GM12878 (cell line): ENCODE measurements around the gene B3GNT2. TPM values are rescaled to one million over a fixed set of nuclear protein-coding genes. Genes with fewer than 3 reads are reported as not detected.

Source experiments
- ATAC-seq: fragments of 200-7000 bp; cut with Tn5 transposase; 3 replicates; pipeline ENCODE4 v1.9.1; 2020; ENCODE audit warnings: mild to moderate bottlenecking, moderate library complexity
- BruUV-seq: library from RNA; stranded (reverse); fragments of 400-500 nt; replicated peaks from 2 replicates; lab custom pipeline; 2021; lab: Mats Ljungman, UMichigan
- CTCF ChIA-PET: fragments of 300-600 bp; sonication (Branson Sonifier 250); formaldehyde crosslinking; extraction: SDS; loops from one replicate; lab custom pipeline; 2021; ENCODE audit warnings: inconsistent platforms; lab: Yijun Ruan, JAX
- POLR2A ChIA-PET: fragments of 350-600 bp; formaldehyde crosslinking; extraction: SDS; loops from one replicate; lab custom pipeline; 2021; ENCODE audit warnings: inconsistent platforms; lab: Charles Lee
- RAD21 ChIA-PET: fragments of 300-600 bp; sonication (Branson Sonifier 250); formaldehyde crosslinking; loops from one replicate; lab custom pipeline; 2023; ENCODE audit warnings: antibody characterized with exemption; ENCODE audit not compliant: unreplicated experiment; lab: Charles Lee
- SMC1A ChIA-PET: fragments of 300-600 bp; sonication (Branson Sonifier 250); formaldehyde crosslinking; loops from one replicate; lab custom pipeline; 2023; ENCODE audit not compliant: unreplicated experiment, uncharacterized antibody; lab: Charles Lee
- DNase-seq: peaks from one replicate; pipeline ENCODE4 v3.0.0-alpha.2; 2011; ENCODE audit warnings: low read depth, low spot score
- FAIRE-seq: peaks from 3 replicates; lab custom pipeline; 2011; peaks lifted over from hg19 to GRCh38; lab: Jason Lieb, UNC
- H2AFZ ChIP-seq: 2 replicates; pipeline ENCODE4 v1.6.0; 2011; ENCODE audit warnings: low read depth, low read length, control low read depth; ENCODE audit not compliant: control insufficient read depth
- H3K27ac ChIP-seq: 2 replicates; pipeline ENCODE4 v1.5.1; 2011; ENCODE audit warnings: control low read depth; ENCODE audit not compliant: control insufficient read depth, insufficient read depth
- H3K27me3 ChIP-seq, 2 experiments: replicated peaks in 1 of 2; 2 replicates each; pipeline versions ENCODE4 v1.6.0 to v1.6.1; 2011; ENCODE audit warnings: low read length in 1 of 2; ENCODE audit not compliant: control insufficient read depth in 2 of 2, insufficient read depth in 2 of 2
- H3K36me3 ChIP-seq, 2 experiments: 2 replicates each; pipeline ENCODE4 v1.5.1; 2011; ENCODE audit warnings: low read length in 1 of 2; ENCODE audit not compliant: control insufficient read depth in 2 of 2, insufficient read depth in 2 of 2
- H3K4me1 ChIP-seq: 2 replicates; pipeline ENCODE4 v1.6.1; 2011; ENCODE audit warnings: mild to moderate bottlenecking, low read length, moderate library complexity, mixed read lengths; ENCODE audit not compliant: control insufficient read depth, insufficient read depth
- H3K4me2 ChIP-seq: 2 replicates; pipeline ENCODE4 v1.6.0; 2011; ENCODE audit warnings: control low read depth; ENCODE audit not compliant: control insufficient read depth, insufficient read depth
- H3K4me3 ChIP-seq: fragments of 200-600 bp; sonication (generic); 2 replicates; pipeline ENCODE4 v1.5.1; 2016
- H3K79me2 ChIP-seq: 2 replicates; pipeline ENCODE4 v1.6.0; 2011; ENCODE audit warnings: low read length; ENCODE audit not compliant: control insufficient read depth, insufficient read depth
- H3K9ac ChIP-seq: 2 replicates; pipeline ENCODE4 v1.8.0; 2011; ENCODE audit warnings: low read length, control low read depth, mixed read lengths; ENCODE audit not compliant: control insufficient read depth, insufficient read depth
- H3K9me3 ChIP-seq: replicated peaks from 3 replicates; pipeline ENCODE4 v1.5.1; 2011; ENCODE audit warnings: mild to moderate bottlenecking, low read length; ENCODE audit not compliant: control insufficient read depth, insufficient read depth
- H4K20me1 ChIP-seq: 2 replicates; pipeline ENCODE4 v1.6.0; 2011; ENCODE audit not compliant: control insufficient read depth, insufficient read depth
- BCLAF1 ChIP-seq: fragments of 450-650 bp; IDR thresholded peaks from 2 replicates; pipeline ENCODE4 v1.6.1; 2017; ENCODE audit warnings: antibody characterized with exemption, mild to moderate bottlenecking, moderate library complexity
- BHLHE40 ChIP-seq, 2 experiments: fragments of 450-650 bp in 1 of 2; IDR thresholded peaks; 2 replicates each; pipeline ENCODE4 v1.6.1; 2011 to 2017; ENCODE audit warnings: low read depth in 2 of 2, borderline replicate concordance in 1 of 2, improper control_type of control experiment in 1 of 2, low read length in 1 of 2, mild to moderate bottlenecking in 1 of 2
- BRCA1 ChIP-seq: IDR thresholded peaks from 2 replicates; pipeline ENCODE4 v1.6.1; 2011; ENCODE audit warnings: low read depth, low read length, improper control_type of control experiment
- CHD4 ChIP-seq: fragments of 200-600 bp; sonication (generic); IDR thresholded peaks from 2 replicates; pipeline ENCODE4 v1.6.1; 2016; ENCODE audit warnings: mild to moderate bottlenecking
- CREM ChIP-seq: IDR thresholded peaks from 2 replicates; pipeline ENCODE4 v1.6.1; 2014; ENCODE audit warnings: antibody characterized with exemption, low read depth
- SMC3 ChIP-seq: IDR thresholded peaks from 2 replicates; pipeline ENCODE4 v1.6.1; 2011; ENCODE audit warnings: low read length, improper control_type of control experiment, borderline replicate concordance
- STAT1 ChIP-seq: fragments of 450-650 bp; conservative IDR thresholded peaks from 2 replicates; pipeline ENCODE4 v1.6.1; 2014; ENCODE audit warnings: antibody characterized with exemption, mild to moderate bottlenecking
- ZNF274 ChIP-seq: IDR thresholded peaks from one replicate; pipeline ENCODE4 v1.8.0; 2011; ENCODE audit not compliant: insufficient read length, insufficient read depth
- ZNF687 ChIP-seq: fragments of 450-650 bp; IDR thresholded peaks from 2 replicates; pipeline ENCODE4 v1.6.1; 2017; ENCODE audit warnings: mild to moderate bottlenecking, moderate library complexity
- WGBS: methylation state at CpG from one replicate; pipeline ENCODE4 v1.1.6; 2016; ENCODE audit warnings: low lambda C conversion rate; ENCODE audit not compliant: insufficient replicate concordance, insufficient coverage; ENCODE audit errors: missing lambda C conversion rate; 5-methylcytosine and 5-hydroxymethylcytosine counted together
- in situ Hi-C: fragments of 300-500 bp; cut with MboI; formaldehyde crosslinking; loops from 9 replicates; pipeline ENCODE4 v1.14.3; 2018; ENCODE audit warnings: mixed read lengths
- intact Hi-C: fragments of 100-400 bp; cut with micrococcal nuclease; formaldehyde crosslinking; loops from one replicate; pipeline ENCODE4 v1.14.2; 2022; ENCODE audit not compliant: unreplicated experiment
- polyA plus RNA-seq, 11 experiments: library from polyadenylated mRNA; depleted of rRNA in 4 of 11; unstranded in 6 of 11; stranded (reverse) in 5 of 11; fragments of >200 nt; fragmentation: Nextera tagmentation in 4 of 11; fragmentation: Illumina TruSeq in 1 of 11; extraction: Ambion mirVana in 4 of 11; extraction: Trizol in 1 of 11; gene quantifications; 1 replicate in 1 of 11; 2 replicates in 10 of 11; pipeline versions ENCODE4 v1.2.1 to v1.2.3, GENCODE V29; 2011 to 2016; ENCODE audit warnings: inconsistent platforms in 2 of 11, missing spikeins in 2 of 11, low read depth in 1 of 11
- total RNA-seq, 4 experiments: library from RNA; depleted of rRNA in 3 of 4; stranded (reverse); fragments of >200 nt in 3 of 4; fragmentation: Illumina TruSeq in 1 of 4; extraction: Trizol in 1 of 4; gene quantifications; 2 replicates each; pipeline versions ENCODE4 v1.2.1 to v1.2.3, GENCODE V29; 2013 to 2021
- TF ChIP-seq, protein P1 (sequence below): IDR thresholded peaks from 2 replicates; pipeline ENCODE4 v1.6.1; 2011; ENCODE audit warnings: borderline replicate concordance, low read depth, mild to moderate bottlenecking, moderate library complexity, low read length; ENCODE audit not compliant: insufficient read depth, poor library complexity, severe bottlenecking

Gene B3GNT2
- total and polyA plus RNA-seq, 10 of the 15 experiments (the other 5 are each of a cell fraction or from before 2014, with no cell fraction given), result 19.7 to 103 (median 76.3) TPM

DNA sequence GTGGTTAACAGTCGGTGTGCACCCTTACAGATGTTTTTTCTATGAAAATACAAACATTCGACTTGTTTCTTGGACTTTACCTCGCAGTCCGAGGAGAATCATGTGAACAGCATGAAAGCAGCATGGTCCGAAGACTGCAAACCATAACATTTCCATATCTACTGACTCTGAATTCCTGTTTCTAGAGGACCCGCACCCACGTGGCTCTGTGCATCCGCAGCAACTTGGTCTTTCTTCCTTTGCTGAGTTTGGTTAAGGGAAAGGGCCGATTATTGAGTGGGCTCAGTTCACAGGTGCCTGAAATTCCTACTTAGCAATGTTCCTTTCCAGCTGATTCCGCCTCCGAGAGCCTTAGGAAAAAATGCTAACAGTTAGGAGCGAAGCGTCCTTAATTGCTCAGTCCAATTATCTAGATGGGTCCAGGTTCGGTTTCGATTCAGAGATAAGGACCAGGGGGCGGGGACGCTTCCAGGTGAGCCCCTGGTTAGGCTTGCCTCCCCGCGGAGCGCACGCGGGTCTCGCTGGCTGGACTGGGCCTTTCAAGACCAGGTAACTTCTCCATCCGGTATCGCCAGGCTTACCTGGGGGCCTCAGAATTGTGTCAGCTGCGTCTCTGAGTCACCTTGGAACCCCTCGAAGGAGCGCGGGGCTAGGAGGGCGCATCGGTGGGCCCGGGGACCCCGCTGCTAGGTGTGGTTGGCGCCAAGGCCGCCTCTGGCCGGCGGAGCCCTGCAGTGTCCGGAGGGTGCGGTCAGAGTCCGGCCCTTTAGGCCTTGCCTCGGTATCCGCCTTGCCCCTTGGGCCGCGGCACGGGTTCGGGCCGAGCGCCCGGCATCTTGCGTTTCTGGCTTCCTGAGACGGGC, 1.1 kb upstream of the B3GNT2 start (continued):
- TF ChIP-seq ZNF687, result peak; percentile 60
- TF ChIP-seq SMC3, result 0 out of 2 replicates have a peak, but pooled peaks have one; percentile 4

- Histone ChIP-seq H3K27me3 (no peaks in the 10 kb centered on the region), H3K4me3 (peak overlapping the region; percentile 86), H4K20me1 (peaks cover 8% of the 10 kb centered on the region), H3K4me2 (no peak overlapping the region), H3K9ac (peak overlapping the region; percentile 94), H3K27ac (peak overlapping the region; percentile 81), H3K9me3 (no peaks in the 10 kb centered on the region), H3K79me2 (peaks cover 79% of the 10 kb centered on the region), H3K36me3 (peaks cover 0 to 3% of the 10 kb centered on the region in 2 experiments; a peak in 1 of 4 replicates), H2AFZ (peak overlapping the region; percentile 4; the same call in 1 of the 2 replicates), H3K4me1 (peaks cover 12% of the 10 kb centered on the region)
- no peak for FAIRE-seq
- ChIA-PET POLR2A (interaction anchor here (0.6 to 2.6 kb wide), 10 partner anchors 46 to 201 kb away, joined by 3 to 13 read pairs (median 4); no protein-coding TSS in a partner anchor), CTCF (interaction anchor here (0.6 to 1.5 kb wide), 9 partner anchors 13 to 218 kb away, joined by 3 to 6 read pairs (median 4); no protein-coding TSS in a partner anchor), RAD21 (interaction anchor here (0.6 to 5.1 kb wide), 18 partner anchors 13 to 215 kb away, joined by 3 to 114 read pairs (median 6); no protein-coding TSS in a partner anchor), SMC1A (interaction anchor here (0.6 to 5.1 kb wide), 11 partner anchors 21 to 215 kb away, joined by 3 to 91 read pairs (median 7); no protein-coding TSS in a partner anchor)
- intact Hi-C loops (loop anchor here (2.0 to 10.0 kb wide), 2 partner anchors 52 to 132 kb away; no protein-coding TSS in a partner anchor), in situ Hi-C loops (no loop called here)
- no TSS peak for BruUV-seq
- no peak for DNase-seq
- ATAC-seq, result peak; percentile 22
- WGBS, result under 1% methylated on average over 41 of the region's 63 CpGs
- peak in 1 of 2 experiments; percentile 79; a peak in 2 of 4 replicates for TF ChIP-seq BHLHE40 (IDR thresholded peaks at IDR 0.05; ENCODE audit: borderline replicate concordance in 1 of 2, low read depth in 2 of 2, low read length in 1 of 2)
- no peak for TF ChIP-seq BCLAF1
- no peak for TF ChIP-seq BRCA1
- no peak for TF ChIP-seq CHD4
- TF ChIP-seq CREM, result no peak
- no peak for TF ChIP-seq ZNF274
- TF ChIP-seq, protein P1, sequence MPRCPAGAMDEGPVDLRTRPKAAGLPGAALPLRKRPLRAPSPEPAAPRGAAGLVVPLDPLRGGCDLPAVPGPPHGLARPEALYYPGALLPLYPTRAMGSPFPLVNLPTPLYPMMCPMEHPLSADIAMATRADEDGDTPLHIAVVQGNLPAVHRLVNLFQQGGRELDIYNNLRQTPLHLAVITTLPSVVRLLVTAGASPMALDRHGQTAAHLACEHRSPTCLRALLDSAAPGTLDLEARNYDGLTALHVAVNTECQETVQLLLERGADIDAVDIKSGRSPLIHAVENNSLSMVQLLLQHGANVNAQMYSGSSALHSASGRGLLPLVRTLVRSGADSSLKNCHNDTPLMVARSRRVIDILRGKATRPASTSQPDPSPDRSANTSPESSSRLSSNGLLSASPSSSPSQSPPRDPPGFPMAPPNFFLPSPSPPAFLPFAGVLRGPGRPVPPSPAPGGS, result no peak
- TF ChIP-seq STAT1, result no peak
Measured at GRCh38 chr2:62196278-62196901, 475 bp downstream of the B3GNT2 start.
